ENCODE results near the gene LYST. TPM values are rescaled to one million over a fixed set of nuclear protein-coding genes. Genes with fewer than 3 reads are reported as not detected.
A peak's percentile ranks its signal among the peaks of the same experiment; 100 is the strongest.

Gene LYST
- total and polyA plus RNA-seq, 2 donors (not counting 3 experiments of a cell fraction or from before 2014, with no cell fraction given), result 3.1 to 9.6 TPM

DNA sequence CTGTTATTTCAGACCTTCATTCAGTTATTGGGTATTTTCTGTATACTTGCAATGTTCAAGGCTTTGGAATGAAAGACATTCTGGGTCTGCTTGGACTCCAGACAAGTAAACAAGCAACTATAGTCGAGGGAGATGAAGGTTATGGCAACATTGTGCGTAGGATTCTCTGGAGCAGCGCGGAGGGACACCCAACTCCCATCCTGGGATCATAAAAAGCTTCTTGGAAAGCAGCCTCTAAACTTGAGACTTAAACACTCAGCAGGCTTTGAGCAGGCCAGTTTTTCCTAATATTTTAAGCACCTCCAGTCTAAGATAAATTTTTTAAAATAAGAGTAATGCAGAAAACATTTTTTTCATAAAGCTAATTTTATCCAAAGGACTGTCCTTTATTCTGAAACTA, 7.6 kb upstream of the LYST start:
- CTCF ChIA-PET, result interaction anchor here (2.9 kb wide), 1 partner anchor 97 kb away, joined by 15 read pairs; no protein-coding TSS in a partner anchor
- no peaks in the 10 kb centered on the region for H3K9me1 ChIP-seq (replicated peaks; ENCODE audit: control insufficient read depth, extremely low read depth, insufficient read depth, low read length)
- DNase-seq (ENCODE audit: low read depth, low spot score), result no peak
- H4K20me1 ChIP-seq (replicated peaks; ENCODE audit: control insufficient read depth, extremely low read depth, insufficient read depth, low read length), result no peaks in the 10 kb centered on the region
- no peak overlapping the region for H3K4me2 ChIP-seq (ENCODE audit: insufficient read depth, low read length)
- no TSS peak for BruUV-seq (replicated peaks)
- no peaks in the 10 kb centered on the region for H3K9me3 ChIP-seq (replicated peaks; ENCODE audit: control insufficient read depth, insufficient read depth, low read length)
- TF ChIP-seq MYC (IDR thresholded peaks at IDR 0.05; ENCODE audit: low read depth, low read length), result no peak
- no peak for TF ChIP-seq JUN (IDR thresholded peaks at IDR 0.05; ENCODE audit: borderline replicate concordance, insufficient read depth, insufficient read length, low read depth)
- no peak for TF ChIP-seq FOS (IDR thresholded peaks at IDR 0.05; ENCODE audit: borderline replicate concordance, insufficient read depth, low read length)
- TF ChIP-seq MAX (IDR thresholded peaks at IDR 0.05; ENCODE audit: insufficient read depth, insufficient read length), result no peak
- TF ChIP-seq EZH2 (IDR thresholded peaks at IDR 0.05; ENCODE audit: borderline replicate concordance, low read depth, low read length, severe bottlenecking), result no peak
- TF ChIP-seq POLR2AphosphoS5 (IDR thresholded peaks at IDR 0.05; ENCODE audit: insufficient read depth, low read depth, low read length), result no peak
- no peaks in the 10 kb centered on the region for H3K36me3 ChIP-seq (ENCODE audit: control insufficient read depth in 2 of 2, extremely low read depth in 1 of 2, insufficient read depth in 2 of 2, low read length in 2 of 2)
- peaks cover 3 to 14% of the 10 kb centered on the region in 2 experiments for H3K27me3 ChIP-seq (ENCODE audit: control insufficient read depth in 2 of 2, insufficient read depth in 2 of 2, low read length in 2 of 2)
- H3K27ac ChIP-seq (ENCODE audit: insufficient read depth, low read depth, low read length), result no peak overlapping the region
- H3K4me3 ChIP-seq (replicated peaks in 1 of 3; ENCODE audit: insufficient read depth in 1 of 3, low read depth in 1 of 3, low read length in 3 of 3), result no peak overlapping the region
- intact Hi-C loops (cut with micrococcal nuclease), result no loop called here
- H3K79me2 ChIP-seq (ENCODE audit: control insufficient read depth, insufficient read depth, low read length), result no peaks in the 10 kb centered on the region
- H2AFZ ChIP-seq (ENCODE audit: low read depth, low read length), result no peak overlapping the region
- dilution Hi-C loops (cut with MboI; ENCODE audit: extremely low pct_ligation_motif_present, low sequenced_read_pairs), result no loop called here
- no peak for FAIRE-seq
- POLR2A ChIA-PET, result no interaction called here
- peaks cover 3% of the 10 kb centered on the region for H3K4me1 ChIP-seq (ENCODE audit: control insufficient read depth, extremely low read depth, insufficient read depth, low read length)
- H3K9ac ChIP-seq (replicated peaks; ENCODE audit: extremely low read depth, insufficient read depth, low read length), result no peak overlapping the region

- Histone ChIP-seq H4K20me1 (replicated peaks; ENCODE audit: control insufficient read depth, extremely low read depth, insufficient read depth, low read length) (no peaks in the 10 kb centered on the region), H3K4me3 (replicated peaks in 1 of 3; ENCODE audit: insufficient read depth in 1 of 3, low read depth in 1 of 3, low read length in 3 of 3) (no peak overlapping the region), H3K9me1 (replicated peaks; ENCODE audit: control insufficient read depth, extremely low read depth, insufficient read depth, low read length) (no peaks in the 10 kb centered on the region), H3K27me3 (ENCODE audit: control insufficient read depth in 2 of 2, insufficient read depth in 2 of 2, low read length in 2 of 2) (peaks cover 3 to 14% of the 10 kb centered on the region in 2 experiments), H3K36me3 (ENCODE audit: control insufficient read depth in 2 of 2, extremely low read depth in 1 of 2, insufficient read depth in 2 of 2, low read length in 2 of 2) (no peaks in the 10 kb centered on the region), H3K9me3 (replicated peaks; ENCODE audit: control insufficient read depth, insufficient read depth, low read length) (no peaks in the 10 kb centered on the region), H3K4me1 (ENCODE audit: control insufficient read depth, extremely low read depth, insufficient read depth, low read length) (peaks cover 2% of the 10 kb centered on the region), H3K27ac (ENCODE audit: insufficient read depth, low read depth, low read length) (no peak overlapping the region), H3K4me2 (ENCODE audit: insufficient read depth, low read length) (no peak overlapping the region), H2AFZ (ENCODE audit: low read depth, low read length) (no peak overlapping the region), H3K79me2 (ENCODE audit: control insufficient read depth, insufficient read depth, low read length) (no peaks in the 10 kb centered on the region), H3K9ac (replicated peaks; ENCODE audit: extremely low read depth, insufficient read depth, low read length) (no peak overlapping the region)
- no TSS peak for BruUV-seq (replicated peaks)
- dilution Hi-C loops (cut with MboI; ENCODE audit: extremely low pct_ligation_motif_present, low sequenced_read_pairs) (no loop called here), intact Hi-C loops (cut with micrococcal nuclease) (no loop called here)
- CTCF ChIA-PET, result no interaction called here
- POLR2A ChIA-PET, result no interaction called here
- FAIRE-seq, result no peak
- DNase-seq (ENCODE audit: low read depth, low spot score), result peak; percentile 26
- no peak for TF ChIP-seq GATA2 (IDR thresholded peaks at IDR 0.05; ENCODE audit: insufficient read depth, insufficient read length, low read depth, low read length)
- TF ChIP-seq EZH2 (IDR thresholded peaks at IDR 0.05; ENCODE audit: borderline replicate concordance, low read depth, low read length, severe bottlenecking), result no peak
- no peak for TF ChIP-seq POLR2AphosphoS5 (IDR thresholded peaks at IDR 0.05; ENCODE audit: insufficient read depth, low read depth, low read length)
- no peak for TF ChIP-seq MAX (IDR thresholded peaks at IDR 0.05; ENCODE audit: insufficient read depth, insufficient read length)
- TF ChIP-seq POLR2A (IDR thresholded peaks at IDR 0.05; ENCODE audit: low read depth, low read length), result no peak
- no peak for TF ChIP-seq JUN (IDR thresholded peaks at IDR 0.05; ENCODE audit: borderline replicate concordance, insufficient read depth, insufficient read length, low read depth)
- no peak for TF ChIP-seq CTCF (IDR thresholded peaks at IDR 0.05; ENCODE audit: extremely low read depth in 1 of 2, insufficient read depth in 1 of 2, low read depth in 1 of 2, low read length in 2 of 2)
- no peak for TF ChIP-seq MYC (IDR thresholded peaks at IDR 0.05; ENCODE audit: low read depth, low read length)
Observed at GRCh38 chr1:235873571-235873970, 6.9 kb upstream of the LYST start.
